ENCODE results near the gene IARS2.
"Not testable (repeated sequence)": the region's sequence is repeated elsewhere in the genome, so short reads cannot be mapped to it uniquely, and the experiment has no call there.

Gene IARS2

GRCh38 chr1:220169887-220170286 is 76.0 kb downstream of the IARS2 start:
- not testable (repeated sequence) for DNase-seq

DNA sequence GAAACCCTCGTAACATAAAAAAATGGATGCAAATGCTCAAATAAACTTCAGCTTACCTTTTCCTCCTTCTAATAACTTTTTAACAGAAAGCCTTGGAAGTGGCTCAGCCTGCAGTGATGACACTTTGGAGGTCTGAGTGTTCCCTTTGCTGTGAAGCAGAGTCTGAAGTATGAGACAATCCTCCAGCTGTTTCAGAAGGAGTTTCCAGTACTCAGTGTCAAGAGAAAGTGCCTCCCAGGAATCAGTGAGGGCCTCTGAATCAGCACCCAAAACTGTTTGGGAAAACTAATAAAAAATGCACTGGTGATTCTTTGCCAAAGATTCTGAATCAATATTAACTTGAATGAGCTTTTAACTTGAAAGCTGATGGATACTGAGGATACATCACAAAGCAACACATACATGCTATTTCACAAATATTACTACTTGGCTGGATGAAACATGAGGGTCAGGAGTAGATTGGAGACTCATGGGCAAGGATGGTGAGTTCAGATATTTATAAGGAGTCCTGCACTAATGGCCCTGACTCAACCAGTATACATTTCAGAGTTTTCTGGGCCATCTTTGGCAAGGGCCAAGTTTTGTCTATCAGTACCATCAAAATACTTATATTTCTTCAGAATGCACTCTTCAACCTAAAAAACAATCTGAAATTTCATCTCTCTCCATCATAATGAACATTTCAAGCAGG is 77.0 kb downstream of the IARS2 start:
- no peak for DNase-seq

DNA sequence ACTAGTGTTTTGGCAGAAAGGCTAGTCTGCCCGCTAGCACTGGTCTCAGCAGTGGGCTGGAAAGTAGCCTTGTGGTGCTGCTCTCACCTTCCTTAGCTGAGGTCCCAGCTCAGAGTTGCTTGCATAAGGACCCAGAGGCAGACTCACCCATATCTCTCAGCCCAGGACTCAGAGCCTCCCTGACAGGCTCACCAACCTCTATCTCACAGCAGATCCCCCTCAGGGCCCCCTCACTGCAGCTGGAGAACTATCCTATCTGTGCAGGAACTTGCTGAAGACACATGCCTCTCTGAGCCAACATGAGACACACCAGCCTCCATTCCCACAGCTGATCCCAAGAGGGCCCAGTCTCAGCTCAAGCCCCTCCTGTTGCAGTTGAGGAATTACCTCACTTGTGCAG is 82.6 kb downstream of the IARS2 start:
- DNase-seq, result no peak

- no peak for DNase-seq
These were observed 88.2 kb downstream of the IARS2 start for GRCh38 chr1:220182111-220182510.

DNA sequence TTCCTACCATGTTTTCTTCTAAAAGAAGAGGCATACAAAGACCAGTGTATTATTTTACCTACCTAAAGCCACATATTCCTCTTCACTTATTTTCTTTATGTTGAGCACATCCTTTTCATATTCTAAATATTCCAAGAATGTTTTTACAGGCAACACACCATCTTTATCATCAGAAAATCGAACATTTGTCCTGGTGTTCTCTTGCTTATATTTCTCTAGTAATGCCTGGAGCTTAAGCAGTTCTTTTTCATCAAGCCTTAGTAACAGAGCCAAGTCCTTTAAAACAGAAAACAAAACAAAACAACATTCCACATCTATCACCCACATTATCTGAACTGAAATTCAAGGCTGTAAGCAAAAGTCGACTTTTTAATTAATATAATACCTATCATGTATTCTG is 88.7 kb downstream of the IARS2 start:
- no peak for DNase-seq

- DNase-seq, result no peak
These were observed 90.6 kb downstream of the IARS2 start for GRCh38 chr1:220184506-220184905.

GRCh38 chr1:220186752-220187151 is 92.8 kb downstream of the IARS2 start:
- DNase-seq, result no peak

- no peak for DNase-seq
These were observed 94.6 kb downstream of the IARS2 start for GRCh38 chr1:220188538-220188937.

GRCh38 chr1:220189750-220190347 is 95.9 kb downstream of the IARS2 start:
- DNase-seq, result peak; percentile 12

DNA sequence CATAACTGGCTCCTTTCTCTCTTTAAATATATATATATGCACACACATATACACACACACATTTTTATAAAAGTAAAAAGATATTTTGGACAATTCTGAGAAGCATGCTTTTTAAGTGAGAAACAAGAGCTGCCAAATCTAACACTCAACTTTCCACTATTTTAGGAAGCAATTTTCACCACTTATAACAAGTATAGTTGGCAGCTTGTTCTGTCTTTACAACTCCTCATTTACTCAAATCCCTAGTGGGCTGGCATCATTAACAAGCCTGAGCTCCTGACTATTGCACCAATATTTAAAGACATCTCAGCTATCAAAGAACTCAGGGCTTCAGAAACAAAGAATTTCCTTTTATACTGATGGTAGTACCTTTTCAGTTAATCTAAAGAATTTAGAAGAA is 101.8 kb downstream of the IARS2 start:
- DNase-seq, result no peak
